GM06990 (cell line): ENCODE data around the gene SIRT6.
"Not testable (repeated sequence)": the region's sequence is repeated elsewhere in the genome, so short reads cannot be mapped to it uniquely, and the experiment has no call there.

ENCODE experiments used
- DNase-seq: peaks from one replicate; pipeline ENCODE4 v3.0.0-alpha.2; 2011; ENCODE audit not compliant: insufficient read length; ENCODE audit errors: extremely low read depth
- H3K27me3 ChIP-seq: replicated peaks from 2 replicates; pipeline ENCODE4 v1.6.0; 2011; ENCODE audit warnings: low read length; ENCODE audit not compliant: control insufficient read depth, insufficient read depth
- H3K36me3 ChIP-seq: 2 replicates; pipeline ENCODE4 v1.5.1; 2011; ENCODE audit warnings: low read length; ENCODE audit not compliant: control insufficient read depth, insufficient read depth
- H3K4me3 ChIP-seq: replicated peaks from 2 replicates; pipeline ENCODE4 v1.5.1; 2011; ENCODE audit warnings: low read depth, mild to moderate bottlenecking, control low read depth, low read length
- CTCF ChIP-seq: IDR thresholded peaks from 2 replicates; pipeline ENCODE4 v1.5.1; 2011; ENCODE audit warnings: low read length, control low read depth, mild to moderate bottlenecking, inconsistent platforms; ENCODE audit not compliant: insufficient read depth, poor library complexity, severe bottlenecking

Gene SIRT6

GRCh38 chr19:4161415-4162077 lies 20.8 kb downstream of the SIRT6 start:
- no peak for DNase-seq
- no peaks in the 10 kb centered on the region for H3K36me3 ChIP-seq
- no peaks in the 10 kb centered on the region; the same call in 1 of the 2 replicates for H3K27me3 ChIP-seq
- H3K4me3 ChIP-seq, result no peak overlapping the region
- no peak for TF ChIP-seq CTCF

DNA sequence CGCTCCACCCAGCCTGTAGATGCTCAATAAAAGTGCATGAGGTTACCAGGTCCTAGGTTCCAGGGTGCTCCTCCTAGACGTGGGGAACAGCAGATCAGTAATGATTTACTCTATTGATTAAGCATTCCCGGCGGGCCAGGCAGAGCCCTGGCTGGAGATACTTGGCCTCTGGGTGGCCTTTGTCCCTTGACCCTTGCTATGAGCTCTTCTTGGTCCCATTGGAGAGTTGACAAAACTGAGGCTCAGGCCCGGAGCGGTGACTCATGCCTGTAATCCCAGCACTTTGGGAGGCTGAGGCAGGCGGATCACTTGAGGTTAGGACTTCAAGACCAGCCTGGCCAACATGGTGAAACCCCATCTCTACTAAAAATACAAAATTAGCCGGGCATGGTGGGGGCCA lies 24.4 kb downstream of the SIRT6 start:
- H3K27me3 ChIP-seq, DNase-seq, H3K4me3 ChIP-seq, H3K36me3 ChIP-seq: not testable (repeated sequence)

- TF ChIP-seq CTCF, result no peak
- no peak for DNase-seq
- Histone ChIP-seq H3K27me3 (no peaks in the 10 kb centered on the region; the same call in 1 of the 2 replicates), H3K36me3 (no peaks in the 10 kb centered on the region), H3K4me3 (no peak overlapping the region)
Observed at GRCh38 chr19:4157164-4157563, 25.2 kb downstream of the SIRT6 start.

DNA sequence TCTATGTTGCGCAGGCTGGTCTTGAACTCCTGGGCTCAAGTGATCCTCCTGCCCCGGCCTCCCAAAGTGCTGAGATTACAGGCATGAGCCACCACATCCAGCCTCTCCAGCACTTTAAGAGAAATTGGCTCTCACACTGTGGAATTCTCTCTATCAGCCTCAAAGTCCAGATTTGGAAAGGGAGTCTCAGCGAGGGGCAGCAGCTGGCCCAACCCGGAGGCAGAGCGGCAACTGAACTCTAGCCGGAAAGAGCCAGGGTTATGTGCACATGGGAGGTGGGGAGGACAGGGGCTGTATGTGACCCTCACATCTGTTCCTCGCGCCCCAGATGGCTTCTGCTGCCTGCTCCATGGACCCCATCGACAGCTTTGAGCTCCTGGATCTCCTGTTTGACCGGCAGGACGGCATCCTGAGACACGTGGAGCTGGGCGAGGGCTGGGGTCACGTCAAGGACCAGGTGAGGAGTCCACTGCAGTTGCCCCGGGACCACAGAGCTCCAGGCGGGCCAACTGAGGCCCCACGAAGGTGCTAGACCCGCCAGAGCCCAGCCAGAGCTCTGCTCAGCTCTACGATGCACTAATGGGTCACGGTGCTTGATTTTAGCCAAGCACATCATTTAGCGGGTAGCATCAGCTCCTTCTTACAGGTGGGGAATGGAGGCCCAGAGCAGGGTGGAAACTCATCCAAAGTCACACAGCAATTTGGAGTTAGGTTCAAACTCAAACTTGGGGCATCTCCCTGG lies 27.6 kb downstream of the SIRT6 start:
- Histone ChIP-seq H3K27me3 (no peaks in the 10 kb centered on the region; the same call in 1 of the 2 replicates), H3K4me3 (no peak overlapping the region), H3K36me3 (no peaks in the 10 kb centered on the region)
- no peak for TF ChIP-seq CTCF
- DNase-seq, result no peak

GRCh38 chr19:4152241-4152998 lies 29.9 kb downstream of the SIRT6 start:
- DNase-seq, result no peak
- H3K36me3 ChIP-seq, result no peaks in the 10 kb centered on the region
- H3K4me3 ChIP-seq, result no peak overlapping the region
- H3K27me3 ChIP-seq, result peaks cover 2% of the 10 kb centered on the region; the same call in 1 of the 2 replicates
- TF ChIP-seq CTCF, result no peak

DNA sequence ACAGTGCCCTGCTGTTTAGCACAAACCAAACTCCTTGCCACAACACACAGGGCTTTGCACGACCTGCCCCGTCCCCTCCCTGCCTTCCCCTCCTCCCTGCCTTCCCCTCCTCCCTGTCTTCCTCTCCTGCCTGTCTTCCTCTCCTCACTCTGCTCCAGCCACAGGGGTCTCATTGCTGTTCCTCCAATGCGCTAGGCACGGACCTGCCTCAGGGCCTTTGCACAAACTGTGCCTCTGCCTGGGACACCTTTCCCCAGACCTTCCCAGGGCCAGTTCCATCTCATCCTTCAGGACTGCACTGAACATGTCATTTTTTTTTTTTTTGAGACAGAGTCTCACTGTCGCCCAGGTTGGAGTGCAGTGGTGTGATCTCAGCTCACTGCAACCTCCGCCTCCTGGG lies 30.7 kb downstream of the SIRT6 start:
- no peak for TF ChIP-seq CTCF
- DNase-seq, result no peak
- peaks cover 2% of the 10 kb centered on the region; the same call in 1 of the 2 replicates for H3K27me3 ChIP-seq
- H3K36me3 ChIP-seq, result no peaks in the 10 kb centered on the region
- no peak overlapping the region for H3K4me3 ChIP-seq
